ENCODE measurements around the gene ABCB4. TPM values are rescaled to one million over a fixed set of nuclear protein-coding genes. Genes with fewer than 3 reads are reported as not detected.
"Not testable (repeated sequence)": the region's sequence is repeated elsewhere in the genome, so short reads cannot be mapped to it uniquely, and the experiment has no call there.

Gene ABCB4
- total RNA-seq, 2 donors from 2014 or later: 0.05 to 1.1 TPM

DNA sequence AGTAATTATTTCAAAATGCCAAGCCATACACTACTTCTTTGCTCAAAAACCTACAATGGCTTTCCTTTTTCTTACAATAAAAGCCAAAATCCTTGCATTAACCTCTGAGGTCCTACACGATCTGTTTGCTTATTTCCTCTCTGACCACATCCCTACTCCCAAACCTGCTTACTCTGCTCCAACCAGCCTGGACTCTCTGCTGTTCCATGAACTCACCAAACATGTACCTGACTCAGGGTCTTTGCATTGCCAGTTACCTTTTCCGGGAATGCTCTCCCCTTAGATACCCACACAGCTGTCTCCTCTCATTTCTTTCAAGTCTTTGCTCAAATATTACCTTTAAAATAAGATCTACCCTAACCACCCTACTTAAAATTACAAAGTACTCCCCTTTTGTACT, 2.3 kb downstream of the ABCB4 start:
- Histone ChIP-seq H3K4me3 (no peak overlapping the region), H3K9me3 (no peaks in the 10 kb centered on the region), H3K4me1 (replicated peaks) (no peaks in the 10 kb centered on the region), H3K27me3 (replicated peaks; ENCODE audit: insufficient read depth) (no peaks in the 10 kb centered on the region), H3K27ac (no peak overlapping the region), H3K36me3 (no peaks in the 10 kb centered on the region)
- 86% methylated on average over 2 of the region's 2 CpGs for WGBS
- no peak for DNase-seq (ENCODE audit: low spot score)
- intact Hi-C loops (cut with DNase I): no loop called here
- TF ChIP-seq POLR2A (IDR thresholded peaks at IDR 0.05) (no peak), POLR2AphosphoS5 (IDR thresholded peaks at IDR 0.05) (no peak)
- TF ChIP-seq, protein P1, sequence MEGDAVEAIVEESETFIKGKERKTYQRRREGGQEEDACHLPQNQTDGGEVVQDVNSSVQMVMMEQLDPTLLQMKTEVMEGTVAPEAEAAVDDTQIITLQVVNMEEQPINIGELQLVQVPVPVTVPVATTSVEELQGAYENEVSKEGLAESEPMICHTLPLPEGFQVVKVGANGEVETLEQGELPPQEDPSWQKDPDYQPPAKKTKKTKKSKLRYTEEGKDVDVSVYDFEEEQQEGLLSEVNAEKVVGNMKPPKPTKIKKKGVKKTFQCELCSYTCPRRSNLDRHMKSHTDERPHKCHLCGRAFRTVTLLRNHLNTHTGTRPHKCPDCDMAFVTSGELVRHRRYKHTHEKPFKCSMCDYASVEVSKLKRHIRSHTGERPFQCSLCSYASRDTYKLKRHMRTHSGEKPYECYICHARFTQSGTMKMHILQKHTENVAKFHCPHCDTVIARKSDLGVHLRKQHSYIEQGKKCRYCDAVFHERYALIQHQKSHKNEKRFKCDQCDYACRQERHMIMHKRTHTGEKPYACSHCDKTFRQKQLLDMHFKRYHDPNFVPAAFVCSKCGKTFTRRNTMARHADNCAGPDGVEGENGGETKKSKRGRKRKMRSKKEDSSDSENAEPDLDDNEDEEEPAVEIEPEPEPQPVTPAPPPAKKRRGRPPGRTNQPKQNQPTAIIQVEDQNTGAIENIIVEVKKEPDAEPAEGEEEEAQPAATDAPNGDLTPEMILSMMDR (IDR thresholded peaks at IDR 0.05): no peak

DNA sequence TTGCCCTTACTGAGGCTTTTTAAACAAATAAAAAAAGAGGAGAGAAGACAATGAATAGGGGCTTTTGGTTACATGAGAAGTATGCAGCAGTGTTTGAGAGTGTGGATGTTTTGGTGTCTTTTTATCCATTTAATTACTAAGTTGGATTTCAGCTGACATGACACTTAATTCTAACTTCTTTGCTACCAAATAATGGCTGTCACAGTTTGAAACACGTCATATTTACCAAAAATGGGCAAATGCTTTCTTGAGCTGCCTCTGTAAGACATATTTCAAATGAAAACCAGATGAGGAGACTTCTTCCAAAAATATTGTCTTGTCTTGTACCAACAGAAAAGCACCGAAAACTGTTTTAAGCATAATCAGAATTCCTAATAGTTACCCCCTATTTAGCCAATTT, 4.0 kb downstream of the ABCB4 start:
- intact Hi-C loops (cut with DNase I): no loop called here
- H3K27ac ChIP-seq: no peak overlapping the region
- H3K9me3 ChIP-seq: no peaks in the 10 kb centered on the region
- H3K27me3 ChIP-seq (replicated peaks; ENCODE audit: insufficient read depth): no peaks in the 10 kb centered on the region
- H3K4me3 ChIP-seq: no peak overlapping the region
- no peaks in the 10 kb centered on the region for H3K36me3 ChIP-seq
- H3K4me1 ChIP-seq (replicated peaks): no peaks in the 10 kb centered on the region
- TF ChIP-seq, protein P1 (IDR thresholded peaks at IDR 0.05): no peak
- TF ChIP-seq POLR2AphosphoS5 (IDR thresholded peaks at IDR 0.05): no peak
- no peak for DNase-seq (ENCODE audit: low spot score)
- 91% methylated on average over 2 of the region's 2 CpGs for WGBS

DNA sequence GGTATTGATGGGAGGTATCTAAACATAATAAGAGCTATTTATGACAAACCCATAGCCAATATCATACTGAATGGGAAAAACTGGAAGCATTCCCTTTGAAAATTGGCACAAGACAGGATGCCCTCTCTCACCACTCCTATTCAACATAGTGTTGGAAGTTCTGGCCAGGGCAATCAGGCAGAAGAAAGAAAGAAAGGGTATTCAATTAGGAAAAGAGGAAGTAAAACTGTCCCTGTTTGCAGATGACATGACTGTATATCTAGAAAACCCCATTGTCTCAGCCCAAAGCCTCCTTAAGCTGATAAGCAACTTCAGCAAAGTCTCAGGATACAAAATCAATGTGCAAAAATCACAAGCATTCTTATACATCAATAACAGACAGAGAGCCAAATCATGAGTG, 6.3 kb downstream of the ABCB4 start:
- H3K27me3 ChIP-seq (replicated peaks; ENCODE audit: insufficient read depth); H3K27ac ChIP-seq; H3K36me3 ChIP-seq; H3K4me1 ChIP-seq (replicated peaks); H3K9me3 ChIP-seq; intact Hi-C loops (cut with DNase I); DNase-seq (ENCODE audit: low spot score); H3K4me3 ChIP-seq: not testable (repeated sequence)

DNA sequence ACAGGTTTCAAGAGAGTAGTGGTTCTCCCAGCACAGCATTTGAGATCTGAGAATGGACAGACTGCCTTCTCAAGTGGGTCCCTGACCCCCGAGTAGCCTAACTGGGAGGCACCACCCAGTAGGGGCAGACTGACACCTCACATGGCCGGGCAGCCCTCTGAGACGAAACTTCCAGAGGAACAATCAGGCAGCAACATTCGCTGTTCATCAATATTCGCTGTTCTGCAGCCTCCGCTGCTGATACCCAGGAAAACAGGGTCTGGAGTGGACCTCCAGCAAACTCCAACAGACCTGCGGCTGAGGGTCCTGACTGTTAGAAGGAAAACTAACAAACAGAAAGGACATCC, 10.0 kb downstream of the ABCB4 start:
- H3K36me3 ChIP-seq; H3K4me1 ChIP-seq (replicated peaks); DNase-seq (ENCODE audit: low spot score); H3K4me3 ChIP-seq; H3K27ac ChIP-seq; H3K27me3 ChIP-seq (replicated peaks; ENCODE audit: insufficient read depth); H3K9me3 ChIP-seq; intact Hi-C loops (cut with DNase I): not testable (repeated sequence)
- 81% methylated on average over 7 of the region's 7 CpGs for whole genome bisulfite sequencing

DNA sequence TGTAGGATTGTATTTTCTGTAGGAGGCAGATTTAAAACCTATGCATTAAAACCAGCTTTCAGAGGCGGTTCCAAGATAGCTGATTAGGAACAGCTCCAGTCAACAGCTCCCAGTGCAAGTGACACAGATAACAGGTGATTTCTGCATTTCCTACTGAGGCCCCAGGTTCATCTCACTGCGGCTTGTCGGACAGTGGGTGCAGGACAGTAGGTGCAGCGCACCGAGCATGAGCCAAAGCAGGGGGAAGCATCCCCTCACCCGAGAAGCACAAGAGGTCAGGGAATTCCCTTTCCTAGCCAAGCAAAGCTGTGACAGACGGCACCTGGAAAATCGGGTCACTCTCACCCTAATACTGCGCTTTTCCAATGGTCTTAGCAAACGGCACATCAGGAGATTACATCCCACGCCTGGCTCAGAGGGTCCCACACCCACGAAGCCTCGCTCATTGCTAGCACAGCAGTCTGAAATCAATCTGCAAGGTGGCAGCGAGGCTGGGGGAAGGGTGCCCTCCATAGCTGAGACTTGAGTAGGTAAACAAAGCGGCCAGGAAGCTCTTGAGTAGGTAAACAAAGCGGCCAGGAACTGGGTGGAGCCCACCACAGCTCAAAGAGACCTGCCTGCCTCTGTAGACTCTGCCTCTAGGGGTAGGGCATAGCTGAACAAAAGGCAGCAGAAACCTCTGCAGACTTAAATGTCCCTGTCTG, 10.5 kb downstream of the ABCB4 start:
- H3K4me1 ChIP-seq (replicated peaks); H3K36me3 ChIP-seq; H3K4me3 ChIP-seq; H3K27me3 ChIP-seq (replicated peaks; ENCODE audit: insufficient read depth); H3K27ac ChIP-seq; H3K9me3 ChIP-seq; intact Hi-C loops (cut with DNase I); DNase-seq (ENCODE audit: low spot score): not testable (repeated sequence)
- 72% methylated on average over 16 of the region's 16 CpGs for WGBS

DNA sequence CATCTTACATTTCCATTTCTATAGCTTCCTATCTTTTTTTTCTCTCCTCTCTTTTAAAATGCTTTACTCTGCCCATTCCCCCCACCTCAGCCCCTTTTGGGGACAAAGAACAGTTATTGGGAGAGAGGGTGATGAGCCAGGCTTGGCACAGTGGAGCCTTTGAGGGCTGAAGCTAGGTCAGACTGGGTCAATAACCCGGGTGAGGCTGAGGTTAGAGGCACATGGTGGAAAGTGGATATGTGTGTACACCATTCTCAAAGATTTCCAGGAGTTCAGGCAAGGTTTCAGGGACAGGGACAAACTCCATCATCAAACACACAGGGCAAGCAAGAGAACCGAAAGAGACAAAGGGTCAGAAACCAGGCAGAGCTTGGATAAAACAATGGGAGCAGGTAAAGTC, 11.5 kb downstream of the ABCB4 start:
- intact Hi-C loops (cut with DNase I): no loop called here
- TF ChIP-seq POLR2AphosphoS5 (IDR thresholded peaks at IDR 0.05) (no peak), POLR2A (IDR thresholded peaks at IDR 0.05) (no peak)
- TF ChIP-seq, protein P1 (IDR thresholded peaks at IDR 0.05): no peak
- 92% methylated on average over 2 of the region's 2 CpGs for WGBS

DNA sequence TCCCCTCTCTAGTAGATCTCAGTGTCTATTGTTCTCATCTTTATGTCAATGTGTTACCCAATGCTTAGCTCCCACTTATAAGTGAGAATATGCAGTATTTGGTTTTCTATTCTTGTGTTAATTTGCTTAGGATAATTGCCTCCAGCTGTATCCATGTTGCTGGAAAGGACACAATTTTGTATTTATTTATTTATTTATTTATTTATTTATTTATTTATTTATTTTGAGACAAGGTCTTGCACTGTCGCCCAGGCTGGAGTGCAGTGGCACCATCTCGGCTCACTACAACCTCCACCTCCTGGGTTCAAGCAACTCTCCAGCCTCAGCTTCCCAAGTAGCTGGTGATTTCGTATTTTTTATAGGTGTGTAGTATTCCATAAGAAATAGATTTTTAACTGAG, 15.0 kb downstream of the ABCB4 start:
- H3K4me1 ChIP-seq (replicated peaks); H3K9me3 ChIP-seq; intact Hi-C loops (cut with DNase I); H3K27me3 ChIP-seq (replicated peaks; ENCODE audit: insufficient read depth); H3K4me3 ChIP-seq; H3K27ac ChIP-seq; H3K36me3 ChIP-seq; DNase-seq (ENCODE audit: low spot score): not testable (repeated sequence)
- WGBS: 97% methylated on average over 3 of the region's 3 CpGs

More for the DNA sequence above, 11.5 kb downstream of the ABCB4 start:
- Histone ChIP-seq H3K4me1 (replicated peaks) (no peaks in the 10 kb centered on the region), H3K27ac (no peak overlapping the region), H3K9me3 (no peaks in the 10 kb centered on the region), H3K36me3 (no peaks in the 10 kb centered on the region), H3K27me3 (replicated peaks; ENCODE audit: insufficient read depth) (no peaks in the 10 kb centered on the region), H3K4me3 (no peak overlapping the region)
- DNase-seq (ENCODE audit: low spot score): no peak

All from prostate gland (tissue), 2 donors.